Thyroid gland (tissue), 4 donors: ENCODE results near the gene JADE1. TPM values are rescaled to one million over a fixed set of nuclear protein-coding genes. Genes with fewer than 3 reads are reported as not detected.

ENCODE experiments used
- DNase-seq, 2 donors: peaks; one replicate each; pipeline ENCODE4 v3.0.0-alpha.2; 2019
- H3K27ac ChIP-seq, 3 donors: fragments of 200-600 bp; sonication (generic); 1 replicate in 2 of 3; 2 replicates in 1 of 3; pipeline ENCODE4 v1.5.1; 2016 to 2019; ENCODE audit warnings: mild to moderate bottlenecking in 1 of 3, moderate library complexity in 1 of 3
- H3K27me3 ChIP-seq: fragments of 200-600 bp; sonication (generic); one replicate; pipeline ENCODE4 v1.5.1; 2019
- H3K36me3 ChIP-seq, 2 donors: fragments of 200-600 bp; sonication (generic); one replicate each; pipeline ENCODE4 v1.5.1; 2016 to 2019
- H3K4me1 ChIP-seq, 2 donors: fragments of 200-600 bp; sonication (generic); one replicate each; pipeline ENCODE4 v1.5.1; 2017 to 2019
- H3K4me3 ChIP-seq, 3 donors: fragments of 200-600 bp; sonication (generic); replicated peaks in 1 of 3; 1 replicate in 2 of 3; 2 replicates in 1 of 3; pipeline ENCODE4 v1.5.1; 2016; ENCODE audit warnings: mild to moderate bottlenecking in 1 of 3
- H3K9me3 ChIP-seq: fragments of 200-600 bp; sonication (generic); one replicate; pipeline ENCODE4 v1.5.1; 2017
- POLR2A ChIP-seq, 2 donors: fragments of 450-650 bp; IDR thresholded peaks; one replicate each; pipeline ENCODE4 v1.6.1; 2017; ENCODE audit warnings: antibody characterized with exemption in 2 of 2, mild to moderate bottlenecking in 2 of 2, moderate library complexity in 1 of 2
- WGBS, 2 donors: methylation state at CpG; one replicate each; pipeline ENCODE4 v1.1.5; 2017; 5-methylcytosine and 5-hydroxymethylcytosine counted together
- intact Hi-C: fragments of 100-400 bp; cut with DNase I; formaldehyde crosslinking; loops from one replicate; pipeline ENCODE4 v1.15.1; 2023
- total RNA-seq, 4 donors: library from RNA; depleted of rRNA; stranded (reverse); fragments of >200 nt; gene quantifications; one replicate each; pipeline ENCODE4 v1.2.3, GENCODE V29; 2016
- TF ChIP-seq, protein P1 (sequence below), 6 experiments: fragments of 200-600 bp in 3 of 6; fragments of 450-650 bp in 3 of 6; sonication (generic) in 3 of 6; IDR thresholded peaks; one replicate each; pipeline ENCODE4 v1.5.1; 2016 to 2019; ENCODE audit warnings: antibody characterized with exemption in 6 of 6, mild to moderate bottlenecking in 2 of 6, inconsistent platforms in 1 of 6, moderate library complexity in 1 of 6

The JADE1 gene
- total RNA-seq, 4 donors from 2014 or later: 63.5 to 102 (median 74.4) TPM

DNA sequence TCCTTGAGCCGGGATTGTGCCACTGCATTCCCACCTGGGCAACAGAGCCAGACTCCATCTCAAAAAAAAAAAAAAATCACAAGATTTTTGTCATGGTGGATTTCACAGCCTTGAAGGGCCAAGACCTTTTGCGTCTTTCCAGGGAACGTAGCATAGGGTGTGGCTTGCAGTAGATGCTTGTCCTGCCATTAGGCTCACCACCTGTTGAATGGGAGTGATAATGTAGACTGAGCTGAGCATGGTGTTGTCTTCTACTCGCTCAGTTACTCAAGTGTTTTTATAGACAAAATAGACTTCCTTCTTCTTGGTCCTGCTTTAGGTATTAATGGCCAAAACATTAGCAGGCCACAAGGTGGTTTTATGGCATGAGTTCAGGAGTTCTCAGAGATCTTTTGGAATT is 40.8 kb downstream of the JADE1 start:
- Histone ChIP-seq H3K4me3 (no peak overlapping the region), H3K4me1 (peaks cover 20 to 21% of the 10 kb centered on the region in 2 donors), H3K27me3 (no peaks in the 10 kb centered on the region), H3K27ac (no peak overlapping the region), H3K36me3 (peaks cover 68 to 69% of the 10 kb centered on the region in 2 donors), H3K9me3 (no peaks in the 10 kb centered on the region)
- intact Hi-C loops: no loop called here
- WGBS, 2 donors: 97 to 100% methylated on average over 4 of the region's 4 CpGs
- TF ChIP-seq, protein P1, sequence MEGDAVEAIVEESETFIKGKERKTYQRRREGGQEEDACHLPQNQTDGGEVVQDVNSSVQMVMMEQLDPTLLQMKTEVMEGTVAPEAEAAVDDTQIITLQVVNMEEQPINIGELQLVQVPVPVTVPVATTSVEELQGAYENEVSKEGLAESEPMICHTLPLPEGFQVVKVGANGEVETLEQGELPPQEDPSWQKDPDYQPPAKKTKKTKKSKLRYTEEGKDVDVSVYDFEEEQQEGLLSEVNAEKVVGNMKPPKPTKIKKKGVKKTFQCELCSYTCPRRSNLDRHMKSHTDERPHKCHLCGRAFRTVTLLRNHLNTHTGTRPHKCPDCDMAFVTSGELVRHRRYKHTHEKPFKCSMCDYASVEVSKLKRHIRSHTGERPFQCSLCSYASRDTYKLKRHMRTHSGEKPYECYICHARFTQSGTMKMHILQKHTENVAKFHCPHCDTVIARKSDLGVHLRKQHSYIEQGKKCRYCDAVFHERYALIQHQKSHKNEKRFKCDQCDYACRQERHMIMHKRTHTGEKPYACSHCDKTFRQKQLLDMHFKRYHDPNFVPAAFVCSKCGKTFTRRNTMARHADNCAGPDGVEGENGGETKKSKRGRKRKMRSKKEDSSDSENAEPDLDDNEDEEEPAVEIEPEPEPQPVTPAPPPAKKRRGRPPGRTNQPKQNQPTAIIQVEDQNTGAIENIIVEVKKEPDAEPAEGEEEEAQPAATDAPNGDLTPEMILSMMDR (IDR thresholded peaks at IDR 0.05): no peak
- no peak for TF ChIP-seq POLR2A (IDR thresholded peaks at IDR 0.05)
- DNase-seq: no peak

DNA sequence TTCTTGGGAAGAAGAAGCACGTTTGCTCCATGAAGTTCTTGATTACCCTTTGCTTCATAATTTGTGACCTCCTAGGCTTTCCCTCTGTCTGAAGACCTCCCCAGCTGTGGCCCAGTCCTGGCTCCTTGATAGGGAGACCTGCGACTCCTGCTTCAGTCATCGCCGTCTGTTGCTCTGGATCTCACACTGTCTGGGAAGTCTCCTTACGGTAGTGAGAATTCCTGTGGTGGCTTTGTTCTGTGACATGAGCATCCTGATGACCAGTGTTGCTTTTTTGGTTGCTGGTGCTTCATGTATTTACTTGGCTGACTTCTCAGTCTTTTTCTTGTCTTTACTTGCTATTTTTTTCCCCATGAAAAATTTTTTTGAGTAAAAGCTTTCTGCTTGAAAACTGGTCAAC is 44.2 kb downstream of the JADE1 start:
- TF ChIP-seq POLR2A (IDR thresholded peaks at IDR 0.05): no peak
- no peak overlapping the region for H3K4me3 ChIP-seq
- no peak for DNase-seq
- H3K27me3 ChIP-seq: no peaks in the 10 kb centered on the region
- peak overlapping the region in 1 of 3 donors; percentile 58 for H3K27ac ChIP-seq
- H3K36me3 ChIP-seq: peaks cover 69 to 75% of the 10 kb centered on the region in 2 donors
- peaks cover 15 to 18% of the 10 kb centered on the region in 2 donors for H3K4me1 ChIP-seq
- no peaks in the 10 kb centered on the region for H3K9me3 ChIP-seq
- 92 to 93% methylated on average over 5 of the region's 5 CpGs for WGBS, 2 donors
- intact Hi-C loops: no loop called here

DNA sequence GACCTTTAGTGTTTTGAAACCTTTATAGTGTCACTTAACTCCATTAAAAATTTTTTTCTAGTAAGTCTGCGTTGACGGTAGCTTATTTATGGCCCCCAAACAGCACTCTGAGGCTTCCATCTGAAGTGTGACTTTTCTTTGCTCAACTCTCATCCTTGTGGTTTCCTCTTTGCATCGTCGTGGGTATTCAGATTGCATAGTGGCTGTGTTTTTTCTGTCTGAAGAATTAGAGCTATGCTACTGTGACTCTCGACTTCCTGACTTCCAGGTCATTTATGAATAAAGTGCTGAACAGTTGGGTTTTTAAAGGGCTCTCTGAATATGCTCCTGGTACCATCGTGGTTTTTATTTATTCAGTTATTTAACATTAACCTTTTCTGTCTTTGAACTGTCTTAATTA is 44.9 kb downstream of the JADE1 start:
- TF ChIP-seq, protein P1 (IDR thresholded peaks at IDR 0.05): no peak
- no peak for TF ChIP-seq POLR2A (IDR thresholded peaks at IDR 0.05)
- Histone ChIP-seq H3K27ac (peak overlapping the region in 2 of 3 donors; percentile 3 to 58), H3K9me3 (no peaks in the 10 kb centered on the region), H3K36me3 (peaks cover 62 to 69% of the 10 kb centered on the region in 2 donors), H3K4me3 (no peak overlapping the region), H3K27me3 (no peaks in the 10 kb centered on the region), H3K4me1 (peaks cover 15 to 18% of the 10 kb centered on the region in 2 donors)
- DNase-seq: no peak
- intact Hi-C loops: no loop called here
- WGBS, 2 donors: 40 to 44% methylated on average over 6 of the region's 6 CpGs

DNA sequence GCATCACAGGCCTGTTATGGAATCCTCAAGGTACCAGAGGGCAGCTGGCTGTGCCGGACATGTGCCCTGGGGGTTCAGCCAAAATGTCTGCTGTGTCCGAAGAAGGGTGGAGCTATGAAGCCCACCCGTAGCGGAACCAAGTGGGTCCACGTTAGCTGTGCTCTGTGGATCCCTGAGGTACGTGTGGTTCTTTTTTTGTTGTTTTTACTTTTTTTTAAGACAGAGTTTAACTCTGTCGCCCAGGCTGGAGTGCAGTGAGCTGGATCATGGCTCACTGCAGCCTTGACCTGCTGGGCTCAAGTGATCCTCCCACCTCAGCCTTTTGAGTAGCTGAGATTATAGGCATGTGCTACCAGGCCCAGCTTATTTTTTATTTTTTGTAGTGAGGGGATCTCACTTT is 46.1 kb downstream of the JADE1 start:
- H3K9me3 ChIP-seq: no peaks in the 10 kb centered on the region
- DNase-seq: peak; percentile 72
- H3K4me1 ChIP-seq: peaks cover 15 to 18% of the 10 kb centered on the region in 2 donors
- TF ChIP-seq, protein P1 (IDR thresholded peaks at IDR 0.05): no peak
- no peak for TF ChIP-seq POLR2A (IDR thresholded peaks at IDR 0.05)
- peak overlapping the region; percentile 3 to 58 (median 40) for H3K27ac ChIP-seq
- no peaks in the 10 kb centered on the region for H3K27me3 ChIP-seq
- peaks cover 57 to 63% of the 10 kb centered on the region in 2 donors for H3K36me3 ChIP-seq
- 40 to 43% methylated on average over 7 of the region's 7 CpGs for WGBS, 2 donors
- no peak overlapping the region for H3K4me3 ChIP-seq
- intact Hi-C loops: no loop called here

DNA sequence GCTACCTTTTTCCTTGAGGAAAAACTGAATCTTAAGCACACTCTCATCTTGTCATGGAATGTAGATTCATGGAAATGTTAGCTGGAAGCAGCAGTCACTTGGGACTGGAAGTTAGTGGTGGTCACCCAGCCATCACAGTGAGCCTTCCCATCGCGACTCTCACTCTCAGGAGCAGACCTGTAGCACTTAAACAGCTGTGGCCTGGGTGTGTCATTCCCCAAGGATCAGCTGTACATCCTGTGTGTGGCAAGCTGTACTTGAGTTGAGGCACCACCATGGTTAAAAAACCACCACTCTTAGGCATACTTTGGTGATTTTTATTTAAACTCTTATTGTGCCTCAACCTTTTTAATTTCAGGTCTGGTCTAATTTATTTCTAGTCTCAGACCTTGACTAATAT is 46.7 kb downstream of the JADE1 start:
- intact Hi-C loops: no loop called here
- TF ChIP-seq, protein P1 (IDR thresholded peaks at IDR 0.05): no peak
- no peak for TF ChIP-seq POLR2A (IDR thresholded peaks at IDR 0.05)
- peaks cover 58 to 63% of the 10 kb centered on the region in 2 donors for H3K36me3 ChIP-seq
- H3K27ac ChIP-seq: peak overlapping the region; percentile 25 to 58 (median 40)
- DNase-seq: no peak
- no peaks in the 10 kb centered on the region for H3K9me3 ChIP-seq
- H3K4me3 ChIP-seq: no peak overlapping the region
- 75 to 76% methylated on average over 2 of the region's 2 CpGs for WGBS, 2 donors
- no peaks in the 10 kb centered on the region for H3K27me3 ChIP-seq
- H3K4me1 ChIP-seq: peaks cover 15 to 18% of the 10 kb centered on the region in 2 donors
